ENCODE data around the gene FPGT.

Gene FPGT

DNA sequence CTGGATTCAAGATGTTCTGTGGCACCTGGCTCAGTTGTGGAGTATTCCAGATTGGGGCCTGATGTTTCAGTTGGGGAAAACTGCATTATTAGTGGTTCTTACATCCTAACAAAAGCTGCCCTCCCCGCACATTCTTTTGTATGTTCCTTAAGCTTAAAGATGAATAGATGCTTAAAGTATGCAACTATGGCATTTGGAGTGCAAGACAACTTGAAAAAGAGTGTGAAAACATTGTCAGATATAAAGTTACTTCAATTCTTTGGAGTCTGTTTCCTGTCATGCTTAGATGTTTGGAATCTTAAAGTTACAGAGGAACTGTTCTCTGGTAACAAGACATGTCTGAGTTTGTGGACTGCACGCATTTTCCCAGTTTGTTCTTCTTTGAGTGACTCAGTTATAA lies 7.2 kb downstream of the FPGT start:
- TF ChIP-seq FOXP2 (optimal IDR thresholded peaks at IDR 0.05; ENCODE audit: borderline replicate concordance, extremely low read depth, extremely low read length, insufficient read depth) (no peak), POLR2AphosphoS5 (IDR thresholded peaks at IDR 0.05; ENCODE audit: low read depth, low read length) (no peak), TAF1 (IDR thresholded peaks at IDR 0.05; ENCODE audit: borderline replicate concordance, insufficient read depth, low read length) (no peak), SIN3A (IDR thresholded peaks at IDR 0.05; ENCODE audit: borderline replicate concordance, insufficient read depth, low read length) (no peak)
- TF ChIP-seq, protein P1, sequence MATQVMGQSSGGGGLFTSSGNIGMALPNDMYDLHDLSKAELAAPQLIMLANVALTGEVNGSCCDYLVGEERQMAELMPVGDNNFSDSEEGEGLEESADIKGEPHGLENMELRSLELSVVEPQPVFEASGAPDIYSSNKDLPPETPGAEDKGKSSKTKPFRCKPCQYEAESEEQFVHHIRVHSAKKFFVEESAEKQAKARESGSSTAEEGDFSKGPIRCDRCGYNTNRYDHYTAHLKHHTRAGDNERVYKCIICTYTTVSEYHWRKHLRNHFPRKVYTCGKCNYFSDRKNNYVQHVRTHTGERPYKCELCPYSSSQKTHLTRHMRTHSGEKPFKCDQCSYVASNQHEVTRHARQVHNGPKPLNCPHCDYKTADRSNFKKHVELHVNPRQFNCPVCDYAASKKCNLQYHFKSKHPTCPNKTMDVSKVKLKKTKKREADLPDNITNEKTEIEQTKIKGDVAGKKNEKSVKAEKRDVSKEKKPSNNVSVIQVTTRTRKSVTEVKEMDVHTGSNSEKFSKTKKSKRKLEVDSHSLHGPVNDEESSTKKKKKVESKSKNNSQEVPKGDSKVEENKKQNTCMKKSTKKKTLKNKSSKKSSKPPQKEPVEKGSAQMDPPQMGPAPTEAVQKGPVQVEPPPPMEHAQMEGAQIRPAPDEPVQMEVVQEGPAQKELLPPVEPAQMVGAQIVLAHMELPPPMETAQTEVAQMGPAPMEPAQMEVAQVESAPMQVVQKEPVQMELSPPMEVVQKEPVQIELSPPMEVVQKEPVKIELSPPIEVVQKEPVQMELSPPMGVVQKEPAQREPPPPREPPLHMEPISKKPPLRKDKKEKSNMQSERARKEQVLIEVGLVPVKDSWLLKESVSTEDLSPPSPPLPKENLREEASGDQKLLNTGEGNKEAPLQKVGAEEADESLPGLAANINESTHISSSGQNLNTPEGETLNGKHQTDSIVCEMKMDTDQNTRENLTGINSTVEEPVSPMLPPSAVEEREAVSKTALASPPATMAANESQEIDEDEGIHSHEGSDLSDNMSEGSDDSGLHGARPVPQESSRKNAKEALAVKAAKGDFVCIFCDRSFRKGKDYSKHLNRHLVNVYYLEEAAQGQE (IDR thresholded peaks at IDR 0.05; ENCODE audit: insufficient read depth in 1 of 2, low read depth in 2 of 2, low read length in 2 of 2): no peak

DNA sequence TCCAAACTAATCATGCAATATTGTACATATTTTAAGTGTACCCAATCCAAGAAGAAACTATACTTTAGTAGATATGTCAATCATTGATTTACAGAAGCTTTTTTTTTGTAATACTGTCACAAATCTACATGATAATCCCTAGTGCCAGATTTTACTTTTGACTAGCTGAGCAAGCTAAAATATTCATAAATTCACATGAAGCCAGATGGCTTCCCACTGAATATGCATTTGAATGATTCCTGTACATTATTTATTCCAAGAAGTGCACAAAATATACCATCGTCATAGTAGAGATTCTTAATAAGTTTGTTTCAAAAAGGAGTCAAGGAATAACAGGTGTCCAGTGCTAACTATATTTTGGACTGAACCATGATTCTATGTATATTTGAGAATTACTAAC lies 17.2 kb downstream of the FPGT start:
- no peak for TF ChIP-seq FOXP2 (optimal IDR thresholded peaks at IDR 0.05; ENCODE audit: borderline replicate concordance, extremely low read depth, extremely low read length, insufficient read depth)
- TF ChIP-seq, protein P1 (IDR thresholded peaks at IDR 0.05; ENCODE audit: insufficient read depth in 1 of 2, low read depth in 2 of 2, low read length in 2 of 2): no peak
- no peak for TF ChIP-seq POLR2AphosphoS5 (IDR thresholded peaks at IDR 0.05; ENCODE audit: low read depth, low read length)

DNA sequence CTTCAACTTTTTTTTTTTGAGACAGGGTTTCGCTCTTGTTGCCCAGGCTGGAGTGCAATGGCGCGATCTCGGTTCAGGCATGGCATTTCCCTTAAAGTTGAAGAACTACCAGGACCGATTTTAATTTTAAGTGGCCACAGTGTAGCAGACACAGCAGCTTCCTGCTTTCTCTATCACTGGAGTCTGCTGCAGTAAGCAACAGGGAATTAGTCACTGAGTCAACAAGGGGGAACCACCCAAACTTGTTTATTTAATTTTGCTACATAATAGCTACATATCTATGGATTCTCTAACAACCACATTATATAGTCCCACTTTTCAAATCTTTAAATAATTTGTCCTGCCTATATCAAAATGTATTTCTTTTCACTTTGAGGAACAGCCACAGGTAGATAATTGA lies 24.7 kb downstream of the FPGT start:
- TF ChIP-seq FOXP2 (optimal IDR thresholded peaks at IDR 0.05; ENCODE audit: borderline replicate concordance, extremely low read depth, extremely low read length, insufficient read depth): no peak
- TF ChIP-seq SIN3A (IDR thresholded peaks at IDR 0.05; ENCODE audit: borderline replicate concordance, insufficient read depth, low read length): no peak
- TF ChIP-seq TAF1 (IDR thresholded peaks at IDR 0.05; ENCODE audit: borderline replicate concordance, insufficient read depth, low read length): no peak
- TF ChIP-seq POLR2AphosphoS5 (IDR thresholded peaks at IDR 0.05; ENCODE audit: low read depth, low read length): no peak
- TF ChIP-seq, protein P1 (IDR thresholded peaks at IDR 0.05; ENCODE audit: insufficient read depth in 1 of 2, low read depth in 2 of 2, low read length in 2 of 2): no peak

DNA sequence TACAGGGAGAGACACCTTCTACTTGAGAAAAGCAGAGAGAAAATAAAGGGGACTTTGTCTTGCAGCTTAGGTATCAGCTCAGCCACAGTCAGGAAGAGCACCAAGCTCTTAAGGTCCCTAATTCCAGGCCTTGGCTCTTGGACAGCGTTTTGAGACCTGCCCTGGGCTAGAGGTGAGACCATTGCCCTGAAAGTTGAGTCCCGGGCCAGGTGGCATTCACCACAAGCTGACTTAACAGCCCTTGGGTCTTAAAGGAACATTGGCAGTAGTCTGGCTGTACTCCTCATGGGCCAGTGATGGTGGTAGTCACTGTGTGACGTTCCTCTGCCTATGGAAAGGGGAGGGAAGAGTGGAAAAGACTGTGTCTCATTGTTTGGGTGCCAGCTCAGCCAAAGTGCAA lies 25.4 kb downstream of the FPGT start:
- no peak for TF ChIP-seq POLR2AphosphoS5 (IDR thresholded peaks at IDR 0.05; ENCODE audit: low read depth, low read length)
- TF ChIP-seq FOXP2 (optimal IDR thresholded peaks at IDR 0.05; ENCODE audit: borderline replicate concordance, extremely low read depth, extremely low read length, insufficient read depth): no peak
- no peak for TF ChIP-seq TAF1 (IDR thresholded peaks at IDR 0.05; ENCODE audit: borderline replicate concordance, insufficient read depth, low read length)
- TF ChIP-seq, protein P1 (IDR thresholded peaks at IDR 0.05; ENCODE audit: insufficient read depth in 1 of 2, low read depth in 2 of 2, low read length in 2 of 2): no peak
- no peak for TF ChIP-seq SIN3A (IDR thresholded peaks at IDR 0.05; ENCODE audit: borderline replicate concordance, insufficient read depth, low read length)

DNA sequence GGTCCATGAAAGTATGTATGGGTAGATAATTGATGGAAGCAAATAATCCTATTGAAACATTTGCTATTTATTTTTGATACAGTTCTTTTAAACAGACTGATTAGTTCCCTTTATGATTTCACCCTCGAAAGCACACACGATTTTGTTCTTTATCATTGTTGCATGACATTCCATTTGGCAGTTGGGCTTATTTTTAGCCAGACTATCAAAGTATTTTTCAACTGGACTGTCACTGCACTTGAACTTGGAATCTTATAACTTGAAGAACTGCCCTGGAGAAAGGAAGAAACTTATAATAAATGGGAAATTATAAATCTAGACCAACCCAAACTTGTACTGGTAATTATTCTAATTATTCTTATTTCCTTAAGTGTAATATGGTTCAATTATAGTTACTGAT lies 37.1 kb downstream of the FPGT start, which contains the start of gene TNNI3K:
TSS of gene TNNI3K (plus strand) at position 235 of the 400 bp plus-strand sequence. CDS start at position 300, 65 bp downstream.
- TF ChIP-seq, protein P1 (IDR thresholded peaks at IDR 0.05; ENCODE audit: insufficient read depth in 1 of 2, low read depth in 2 of 2, low read length in 2 of 2): no peak
- no peak for TF ChIP-seq FOXP2 (optimal IDR thresholded peaks at IDR 0.05; ENCODE audit: borderline replicate concordance, extremely low read depth, extremely low read length, insufficient read depth)
- TF ChIP-seq POLR2AphosphoS5 (IDR thresholded peaks at IDR 0.05; ENCODE audit: low read depth, low read length): no peak
- TF ChIP-seq TAF1 (IDR thresholded peaks at IDR 0.05; ENCODE audit: borderline replicate concordance, insufficient read depth, low read length): no peak
- TF ChIP-seq SIN3A (IDR thresholded peaks at IDR 0.05; ENCODE audit: borderline replicate concordance, insufficient read depth, low read length): no peak
